ENCODE measurements around the gene ZBTB20. TPM values are rescaled to one million over a fixed set of nuclear protein-coding genes. Genes with fewer than 3 reads are reported as not detected.

The ZBTB20 gene
- total and polyA plus RNA-seq, 12 donors: 0.57 to 105 (median 86.8) TPM

- no peaks in the 10 kb centered on the region for H3K27me3 ChIP-seq
- ATAC-seq: no peak
- no peak overlapping the region for H3K4me3 ChIP-seq
- TF ChIP-seq, protein P1, sequence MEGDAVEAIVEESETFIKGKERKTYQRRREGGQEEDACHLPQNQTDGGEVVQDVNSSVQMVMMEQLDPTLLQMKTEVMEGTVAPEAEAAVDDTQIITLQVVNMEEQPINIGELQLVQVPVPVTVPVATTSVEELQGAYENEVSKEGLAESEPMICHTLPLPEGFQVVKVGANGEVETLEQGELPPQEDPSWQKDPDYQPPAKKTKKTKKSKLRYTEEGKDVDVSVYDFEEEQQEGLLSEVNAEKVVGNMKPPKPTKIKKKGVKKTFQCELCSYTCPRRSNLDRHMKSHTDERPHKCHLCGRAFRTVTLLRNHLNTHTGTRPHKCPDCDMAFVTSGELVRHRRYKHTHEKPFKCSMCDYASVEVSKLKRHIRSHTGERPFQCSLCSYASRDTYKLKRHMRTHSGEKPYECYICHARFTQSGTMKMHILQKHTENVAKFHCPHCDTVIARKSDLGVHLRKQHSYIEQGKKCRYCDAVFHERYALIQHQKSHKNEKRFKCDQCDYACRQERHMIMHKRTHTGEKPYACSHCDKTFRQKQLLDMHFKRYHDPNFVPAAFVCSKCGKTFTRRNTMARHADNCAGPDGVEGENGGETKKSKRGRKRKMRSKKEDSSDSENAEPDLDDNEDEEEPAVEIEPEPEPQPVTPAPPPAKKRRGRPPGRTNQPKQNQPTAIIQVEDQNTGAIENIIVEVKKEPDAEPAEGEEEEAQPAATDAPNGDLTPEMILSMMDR (IDR thresholded peaks at IDR 0.05): no peak
- intact Hi-C loops (cut with DNase I): no loop called here
- DNase-seq: no peak
- peaks cover 0 to 5% (median 0%) of the 10 kb centered on the region in 9 donors for H3K4me1 ChIP-seq
- H3K36me3 ChIP-seq: peaks cover 0 to 14% (median 0%) of the 10 kb centered on the region in 9 donors
- H3K27ac ChIP-seq: no peak overlapping the region
- 95% methylated on average over 2 of the region's 2 CpGs for WGBS, 2 donors
- H3K9me3 ChIP-seq: peaks cover 0 to 15% (median 5%) of the 10 kb centered on the region in 11 donors
Measured at GRCh38 chr3:115021061-115021460, 126.0 kb downstream of the ZBTB20 start.

DNA sequence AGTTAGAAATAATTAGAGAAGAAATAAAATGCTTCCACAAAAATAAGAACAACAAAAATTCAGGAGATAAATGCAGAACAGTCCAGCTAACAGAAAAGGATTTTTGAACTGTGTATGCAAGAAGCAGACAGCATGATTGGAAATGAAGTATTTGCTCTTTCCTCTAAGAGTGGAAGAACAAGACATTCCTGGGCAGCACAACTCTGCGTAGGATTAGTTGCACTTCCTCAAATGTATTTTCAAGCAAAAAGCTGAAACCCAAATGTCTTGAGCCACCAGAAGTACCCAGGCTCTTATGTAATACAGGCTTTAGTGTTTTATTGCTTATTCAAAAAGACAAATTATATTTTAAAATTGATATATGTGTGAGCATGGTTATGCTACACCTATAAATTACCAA, 127.2 kb downstream of the ZBTB20 start:
- DNase-seq (no peak), ATAC-seq (peak in 1 of 8 donors; percentile 77)
- peaks cover 0 to 5% (median 0%) of the 10 kb centered on the region in 9 donors for H3K4me1 ChIP-seq
- peaks cover 0 to 14% (median 0%) of the 10 kb centered on the region in 9 donors for H3K36me3 ChIP-seq
- intact Hi-C loops (cut with DNase I): no loop called here
- peaks cover 0 to 24% (median 5%) of the 10 kb centered on the region in 11 donors for H3K9me3 ChIP-seq
- TF ChIP-seq, protein P1 (IDR thresholded peaks at IDR 0.05): no peak
- no peak overlapping the region for H3K27ac ChIP-seq
- no peaks in the 10 kb centered on the region for H3K27me3 ChIP-seq
- no peak overlapping the region for H3K4me3 ChIP-seq
- WGBS, 2 donors: 82 to 84% methylated on average over 1 of the region's 1 CpG

DNA sequence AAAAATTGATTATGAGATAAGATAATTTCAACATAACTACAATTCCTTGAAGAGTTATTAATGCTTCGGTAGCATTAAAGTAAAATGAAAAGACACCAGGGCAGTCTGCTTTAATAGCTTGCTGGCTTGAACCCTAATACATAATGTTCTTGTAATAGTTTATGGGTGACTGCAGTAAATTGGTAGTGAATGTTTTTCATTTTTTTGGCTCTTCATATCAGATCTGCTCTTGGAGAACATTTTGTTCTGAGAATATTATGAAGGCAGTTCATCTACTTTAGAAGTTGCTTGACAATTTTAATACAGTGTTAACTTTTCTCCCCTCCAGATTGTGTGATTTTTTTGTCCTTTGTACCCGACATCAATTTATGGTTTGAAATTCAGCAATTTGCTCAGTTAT, 128.4 kb downstream of the ZBTB20 start:
- Histone ChIP-seq H3K27ac (no peak overlapping the region), H3K36me3 (peaks cover 0 to 14% (median 0%) of the 10 kb centered on the region in 9 donors), H3K9me3 (peaks cover 0 to 24% (median 5%) of the 10 kb centered on the region in 11 donors), H3K4me1 (peaks cover 0 to 5% (median 0%) of the 10 kb centered on the region in 9 donors), H3K27me3 (no peaks in the 10 kb centered on the region), H3K4me3 (no peak overlapping the region)
- DNase-seq (no peak), ATAC-seq (peak in 1 of 8 donors; percentile 49)
- TF ChIP-seq, protein P1 (IDR thresholded peaks at IDR 0.05): no peak
- intact Hi-C loops (cut with DNase I): no loop called here
- 90% methylated on average over 2 of the region's 2 CpGs for WGBS, 2 donors

DNA sequence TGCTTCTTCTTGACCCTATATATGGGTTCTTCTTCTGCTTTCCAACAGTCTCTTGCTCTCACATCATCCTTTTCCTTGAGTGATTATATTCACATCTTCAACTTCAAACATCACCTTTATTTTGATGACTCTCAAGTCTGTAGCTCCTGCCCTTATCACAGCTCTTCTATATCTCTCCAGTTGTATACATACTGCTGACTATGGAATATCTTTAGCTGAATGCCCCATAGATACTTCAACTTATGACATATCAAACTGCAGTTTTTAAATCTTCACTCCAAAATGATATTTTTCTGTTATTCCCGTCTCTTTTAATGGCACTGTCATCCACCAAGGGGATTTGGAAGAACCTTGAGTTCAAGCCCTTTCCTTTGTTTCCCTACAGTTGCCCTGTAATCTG, 139.1 kb downstream of the ZBTB20 start:
- TF ChIP-seq, protein P1 (IDR thresholded peaks at IDR 0.05): no peak

More for the DNA sequence above, 139.1 kb downstream of the ZBTB20 start:
- DNase-seq (no peak), ATAC-seq (no peak)
- intact Hi-C loops (cut with DNase I): no loop called here
- 99 to 100% methylated on average over 1 of the region's 1 CpG for WGBS, 2 donors
- Histone ChIP-seq H3K4me3 (no peak overlapping the region), H3K9me3 (peaks cover 0 to 10% (median 0%) of the 10 kb centered on the region in 11 donors), H3K27me3 (no peaks in the 10 kb centered on the region), H3K36me3 (peaks cover 0 to 18% (median 0%) of the 10 kb centered on the region in 9 donors), H3K27ac (no peak overlapping the region), H3K4me1 (no peaks in the 10 kb centered on the region)

All from heart right ventricle (tissue), 16 donors.